ENCODE results near the gene TSPAN11.

- TF ChIP-seq CTCF (IDR thresholded peaks at IDR 0.05) (no peak), ZBTB43 (CRISPR knock-in tag; IDR thresholded peaks at IDR 0.05) (no peak), MAX (CRISPR knock-in tag; IDR thresholded peaks at IDR 0.05) (no peak), ETV6 (CRISPR knock-in tag; IDR thresholded peaks at IDR 0.05) (no peak), GABPB1 (CRISPR knock-in tag; IDR thresholded peaks at IDR 0.05) (no peak), FOXJ3 (CRISPR knock-in tag; IDR thresholded peaks at IDR 0.05; ENCODE audit: borderline replicate concordance) (no peak)
These were observed 106.6 kb downstream of the TSPAN11 start for GRCh38 chr12:31033146-31033545.
